NCI-H460 (cell line): ENCODE results near the gene FAM149B1. TPM values are rescaled to one million over a fixed set of nuclear protein-coding genes. Genes with fewer than 3 reads are reported as not detected.

ENCODE experiments used
- DNase-seq: peaks from one replicate; pipeline ENCODE4 v3.0.0-alpha.2; 2016; ENCODE audit warnings: low read depth; ENCODE audit errors: extremely low read depth
- small RNA-seq, 2 experiments: library from RNA; depleted of rRNA; stranded (forward); fragments of <200 nt; gene quantifications; one replicate each; pipeline ENCODE3, GENCODE V24; 2014
- total RNA-seq: library from RNA; depleted of rRNA; stranded (reverse); fragments of >200 nt; shearing (Covaris generic); gene quantifications from 2 replicates; pipeline ENCODE4 v1.2.3, GENCODE V29; 2014; rRNA removed

FAM149B1 gene
- total RNA-seq, 1 experiment from 2014 or later: 19.0 TPM

DNA sequence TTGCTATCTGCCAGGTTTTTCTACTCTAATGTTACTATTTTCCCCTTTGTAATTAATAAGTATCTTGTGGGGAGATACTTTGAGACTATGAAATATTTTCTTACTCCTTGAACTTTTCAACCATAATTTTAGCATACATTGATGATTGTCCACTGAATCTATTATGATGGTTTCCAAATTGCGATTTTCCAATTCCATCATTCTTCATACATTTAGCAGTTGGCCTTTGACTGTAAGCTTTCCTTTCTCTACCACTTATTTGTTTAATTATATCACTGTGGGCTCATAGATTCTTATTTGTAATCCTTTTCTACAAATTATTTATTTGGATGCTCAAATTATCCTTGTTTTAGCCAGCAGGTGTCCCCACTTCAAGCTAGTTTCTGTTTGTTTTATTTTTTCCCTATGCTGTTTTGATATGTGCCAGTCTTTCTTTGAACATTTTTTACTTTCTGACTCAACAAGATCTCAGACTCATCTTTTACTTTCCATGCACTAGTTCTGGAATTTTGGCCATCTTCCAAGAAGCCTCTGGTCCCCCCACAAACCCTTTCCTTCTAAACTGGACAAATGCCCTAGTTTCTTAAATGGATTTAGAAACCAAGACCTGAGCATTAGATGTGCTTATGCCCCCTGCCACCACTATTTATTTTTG, 95.9 kb downstream of the FAM149B1 start:
- peak; percentile 30 for DNase-seq

DNA sequence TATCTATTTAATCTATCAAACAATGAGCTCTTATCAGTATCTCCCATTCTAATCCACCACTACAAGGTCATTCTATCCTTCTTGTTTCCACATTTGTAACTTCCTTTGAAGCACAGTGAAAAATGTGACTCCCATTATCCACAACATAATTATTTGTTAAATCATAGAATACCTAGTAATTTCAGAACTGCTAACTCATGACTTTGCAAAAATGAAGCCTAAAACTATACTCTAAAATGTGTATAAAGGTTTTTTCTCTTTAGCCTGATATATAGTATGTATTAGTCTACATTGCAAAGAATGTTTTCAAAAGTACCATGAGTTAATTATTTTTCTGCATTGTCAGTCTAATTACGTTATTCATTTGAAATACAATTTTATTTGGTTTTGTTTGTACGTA, 96.5 kb downstream of the FAM149B1 start:
- no peak for DNase-seq

GRCh38 chr10:73281097-73281496, 113.2 kb downstream of the FAM149B1 start:
- DNase-seq: no peak

- DNase-seq: no peak
Measured at GRCh38 chr10:73287441-73287840, 119.5 kb downstream of the FAM149B1 start.

DNA sequence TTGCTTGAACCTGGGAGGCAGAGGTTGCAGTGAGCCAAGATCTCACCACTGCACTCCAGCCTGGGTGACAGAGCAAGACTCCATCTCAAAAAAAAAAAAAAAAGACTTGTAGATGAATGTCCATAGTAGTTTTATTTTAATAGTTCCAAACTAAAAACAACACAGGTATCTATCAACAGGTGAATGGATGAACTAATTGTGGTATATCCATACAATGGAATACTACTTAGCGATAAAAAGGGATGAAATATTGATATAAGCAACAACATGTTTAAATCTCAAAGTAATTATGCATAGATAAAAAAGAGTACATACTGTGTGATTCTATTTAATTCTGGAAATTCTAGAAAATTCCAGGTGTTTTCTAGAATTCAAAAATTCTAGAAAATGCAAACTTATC, 122.0 kb downstream of the FAM149B1 start:
- no peak for DNase-seq

DNA sequence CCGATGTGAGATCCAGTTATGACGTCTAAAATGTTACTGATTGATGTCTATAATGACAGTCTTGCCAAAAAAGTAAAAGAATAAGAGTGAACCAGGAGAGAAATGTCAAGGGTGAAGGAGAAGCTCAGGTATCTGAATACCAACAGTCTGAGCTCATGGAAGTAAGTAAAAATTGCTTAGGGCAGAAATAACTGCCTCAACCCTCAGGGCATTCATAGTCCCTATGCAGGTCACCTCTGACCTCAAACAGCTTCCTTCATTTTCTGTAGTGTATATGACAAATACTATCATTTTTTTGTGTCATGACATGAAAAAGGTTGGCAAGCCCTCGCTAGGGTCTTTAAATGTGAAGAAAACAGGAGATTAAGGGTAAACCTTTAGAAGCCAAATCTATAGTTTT, 125.5 kb downstream of the FAM149B1 start:
- DNase-seq: no peak

Small RNA genes within 50 kb of the gene (small RNA-seq; reads per million reads assigned to genes)
- gene RF00019 (0 reads per million in 2 experiments), gene RNU6-833P (0 reads per million in 2 experiments), gene SNORA11F (0.77 to 1.8 reads per million in 2 experiments)

Other genes starting within 250 kb of the FAM149B1 start
- not detected in 2 replicates for gene PLA2G12B, start 213.3 kb upstream of the FAM149B1 start, total RNA-seq
- 212 and 220 TPM in 2 replicates for gene P4HA1, start 71.3 kb upstream of the FAM149B1 start, total RNA-seq
- gene NUDT13, start 57.7 kb upstream of the FAM149B1 start, total RNA-seq: 6.3 and 7.1 TPM in 2 replicates
- gene ECD, start 111 bp upstream of the FAM149B1 start, total RNA-seq: 36.6 and 43.2 TPM in 2 replicates
- gene DNAJC9, start 79.1 kb downstream of the FAM149B1 start, total RNA-seq: 34.7 and 42.5 TPM in 2 replicates
- 141 and 150 TPM in 2 replicates for gene MRPS16, start 84.5 kb downstream of the FAM149B1 start, total RNA-seq
- gene CFAP70, start 190.7 kb downstream of the FAM149B1 start, total RNA-seq: 0.15 and 0.32 TPM in 2 replicates
- 111 and 120 TPM in 2 replicates for gene ANXA7, start 245.9 kb downstream of the FAM149B1 start, total RNA-seq